AG09319 (cell line): Measurements from ENCODE around the gene C16orf90.

Experiments
- DNase-seq: peaks from one replicate; pipeline ENCODE4 v3.0.0-alpha.2; 2010; ENCODE audit warnings: low read depth; ENCODE audit errors: extremely low read depth
- CTCF ChIP-seq: IDR thresholded peaks from 2 replicates; pipeline ENCODE4 v1.5.1; 2011; ENCODE audit warnings: low read depth, mild to moderate bottlenecking, inconsistent platforms, low read length, moderate library complexity

C16orf90 gene

GRCh38 chr16:3467921-3468320 is 27.4 kb downstream of the C16orf90 start:
- no peak for DNase-seq
- no peak for TF ChIP-seq CTCF

- TF ChIP-seq CTCF = no peak
- no peak for DNase-seq
Measured at GRCh38 chr16:3467182-3467581, 28.1 kb downstream of the C16orf90 start.

GRCh38 chr16:3465911-3466584 is 29.2 kb downstream of the C16orf90 start:
- TF ChIP-seq CTCF = no peak
- no peak for DNase-seq

GRCh38 chr16:3465301-3465700 is 30.0 kb downstream of the C16orf90 start:
- DNase-seq = no peak
- no peak for TF ChIP-seq CTCF

- TF ChIP-seq CTCF = no peak
- DNase-seq = no peak
Measured at GRCh38 chr16:3461151-3461550, 34.1 kb downstream of the C16orf90 start.

- no peak for DNase-seq
- no peak for TF ChIP-seq CTCF
Measured at GRCh38 chr16:3460585-3460984, 34.7 kb downstream of the C16orf90 start.

GRCh38 chr16:3460121-3460520 is 35.2 kb downstream of the C16orf90 start:
- no peak for DNase-seq
- TF ChIP-seq CTCF = no peak
